ENCODE results near the gene POU3F1.

POU3F1 gene

GRCh38 chr1:38046333-38046883 is at the start of gene POU3F1:
TSS of gene POU3F1 (minus strand) at chr1:38046793. CDS start at chr1:38046743, 50 bp downstream.
- ATAC-seq (replicated peaks; ENCODE audit: extremely low read depth, poor library complexity, severe bottlenecking) (peak; percentile 21), DNase-seq (ENCODE audit: low spot score in 2 of 2) (no peak)
- Mint-ChIP-seq H3K27me3 (peaks cover 37% of the 10 kb centered on the region), H3K36me3 (ENCODE audit: insufficient read depth) (peaks cover 8% of the 10 kb centered on the region), H3K9me3 (no peaks in the 10 kb centered on the region), H3K4me1 (peaks cover 10% of the 10 kb centered on the region), H3K27ac (ENCODE audit: low read depth) (peak within 1 kb of the TSS; percentile 19), H3K4me3 (peak within 1 kb of the TSS; percentile 76)

GRCh38 chr1:38095454-38095931 is 48.9 kb upstream of the POU3F1 start:
- H3K4me3 Mint-ChIP-seq: no peak overlapping the region
- H3K27me3 Mint-ChIP-seq: peaks cover 27% of the 10 kb centered on the region
- H3K9me3 Mint-ChIP-seq: no peaks in the 10 kb centered on the region
- DNase-seq (ENCODE audit: low spot score in 2 of 2) (no peak), ATAC-seq (replicated peaks; ENCODE audit: extremely low read depth, poor library complexity, severe bottlenecking) (no peak)
- no peak overlapping the region for H3K27ac Mint-ChIP-seq (ENCODE audit: low read depth)
- peaks cover 3% of the 10 kb centered on the region for H3K36me3 Mint-ChIP-seq (ENCODE audit: insufficient read depth)
- H3K4me1 Mint-ChIP-seq: no peaks in the 10 kb centered on the region

GRCh38 chr1:38094711-38095290 is 48.2 kb upstream of the POU3F1 start:
- H3K27ac Mint-ChIP-seq (ENCODE audit: low read depth): no peak overlapping the region
- no peaks in the 10 kb centered on the region for H3K9me3 Mint-ChIP-seq
- H3K4me3 Mint-ChIP-seq: no peak overlapping the region
- no peaks in the 10 kb centered on the region for H3K4me1 Mint-ChIP-seq
- DNase-seq (ENCODE audit: low spot score in 2 of 2) (no peak), ATAC-seq (replicated peaks; ENCODE audit: extremely low read depth, poor library complexity, severe bottlenecking) (no peak)
- peaks cover 4% of the 10 kb centered on the region for H3K36me3 Mint-ChIP-seq (ENCODE audit: insufficient read depth)
- peaks cover 34% of the 10 kb centered on the region for H3K27me3 Mint-ChIP-seq

- Mint-ChIP-seq H3K4me3 (no peak overlapping the region), H3K27ac (ENCODE audit: low read depth) (no peak overlapping the region), H3K9me3 (no peaks in the 10 kb centered on the region), H3K4me1 (no peaks in the 10 kb centered on the region), H3K36me3 (ENCODE audit: insufficient read depth) (peaks cover 5% of the 10 kb centered on the region), H3K27me3 (peaks cover 42% of the 10 kb centered on the region)
- ATAC-seq (replicated peaks; ENCODE audit: extremely low read depth, poor library complexity, severe bottlenecking) (no peak), DNase-seq (ENCODE audit: low spot score in 2 of 2) (no peak)
Observed at GRCh38 chr1:38093569-38094520, 47.3 kb upstream of the POU3F1 start.

GRCh38 chr1:38092256-38092655 is 45.7 kb upstream of the POU3F1 start:
- peaks cover 5% of the 10 kb centered on the region for H3K36me3 Mint-ChIP-seq (ENCODE audit: insufficient read depth)
- H3K4me3 Mint-ChIP-seq: no peak overlapping the region
- H3K27me3 Mint-ChIP-seq: peaks cover 52% of the 10 kb centered on the region
- no peak overlapping the region for H3K27ac Mint-ChIP-seq (ENCODE audit: low read depth)
- no peaks in the 10 kb centered on the region for H3K4me1 Mint-ChIP-seq
- no peak for DNase-seq (ENCODE audit: low spot score in 2 of 2)
- H3K9me3 Mint-ChIP-seq: no peaks in the 10 kb centered on the region
- no peak for ATAC-seq (replicated peaks; ENCODE audit: extremely low read depth, poor library complexity, severe bottlenecking)

GRCh38 chr1:38090796-38091195 is 44.2 kb upstream of the POU3F1 start:
- Mint-ChIP-seq H3K4me3 (no peak overlapping the region), H3K9me3 (no peaks in the 10 kb centered on the region), H3K27me3 (peaks cover 52% of the 10 kb centered on the region), H3K27ac (ENCODE audit: low read depth) (no peak overlapping the region), H3K4me1 (no peaks in the 10 kb centered on the region), H3K36me3 (ENCODE audit: insufficient read depth) (peaks cover 4% of the 10 kb centered on the region)
- ATAC-seq (replicated peaks; ENCODE audit: extremely low read depth, poor library complexity, severe bottlenecking) (no peak), DNase-seq (ENCODE audit: low spot score in 2 of 2) (no peak)

GRCh38 chr1:38089712-38090360 is 43.2 kb upstream of the POU3F1 start:
- no peaks in the 10 kb centered on the region for H3K9me3 Mint-ChIP-seq
- no peak overlapping the region for H3K4me3 Mint-ChIP-seq
- peaks cover 2% of the 10 kb centered on the region for H3K36me3 Mint-ChIP-seq (ENCODE audit: insufficient read depth)
- no peak for DNase-seq (ENCODE audit: low spot score in 2 of 2)
- no peak overlapping the region for H3K27ac Mint-ChIP-seq (ENCODE audit: low read depth)
- ATAC-seq (replicated peaks; ENCODE audit: extremely low read depth, poor library complexity, severe bottlenecking): no peak
- H3K4me1 Mint-ChIP-seq: no peaks in the 10 kb centered on the region
- H3K27me3 Mint-ChIP-seq: peaks cover 52% of the 10 kb centered on the region

GRCh38 chr1:38088791-38089190 is 42.2 kb upstream of the POU3F1 start:
- DNase-seq (ENCODE audit: low spot score in 2 of 2) (no peak), ATAC-seq (replicated peaks; ENCODE audit: extremely low read depth, poor library complexity, severe bottlenecking) (no peak)
- Mint-ChIP-seq H3K4me1 (no peaks in the 10 kb centered on the region), H3K4me3 (no peak overlapping the region), H3K27me3 (peaks cover 50% of the 10 kb centered on the region), H3K27ac (ENCODE audit: low read depth) (no peak overlapping the region), H3K36me3 (ENCODE audit: insufficient read depth) (peaks cover 2% of the 10 kb centered on the region), H3K9me3 (no peaks in the 10 kb centered on the region)

GRCh38 chr1:38088366-38088765 is 41.8 kb upstream of the POU3F1 start:
- ATAC-seq (replicated peaks; ENCODE audit: extremely low read depth, poor library complexity, severe bottlenecking): no peak
- peaks cover 46% of the 10 kb centered on the region for H3K27me3 Mint-ChIP-seq
- no peak for DNase-seq (ENCODE audit: low spot score in 2 of 2)
- H3K9me3 Mint-ChIP-seq: no peaks in the 10 kb centered on the region
- no peaks in the 10 kb centered on the region for H3K4me1 Mint-ChIP-seq
- peaks cover 2% of the 10 kb centered on the region for H3K36me3 Mint-ChIP-seq (ENCODE audit: insufficient read depth)
- H3K4me3 Mint-ChIP-seq: no peak overlapping the region
- H3K27ac Mint-ChIP-seq (ENCODE audit: low read depth): no peak overlapping the region

- DNase-seq (ENCODE audit: low spot score in 2 of 2): no peak
- Mint-ChIP-seq H3K4me1 (no peaks in the 10 kb centered on the region), H3K27ac (ENCODE audit: low read depth) (no peak overlapping the region), H3K4me3 (no peak overlapping the region), H3K27me3 (peaks cover 39% of the 10 kb centered on the region), H3K9me3 (no peaks in the 10 kb centered on the region), H3K36me3 (ENCODE audit: insufficient read depth) (peaks cover 2% of the 10 kb centered on the region)
- ATAC-seq (replicated peaks; ENCODE audit: extremely low read depth, poor library complexity, severe bottlenecking): no peak
Observed at GRCh38 chr1:38087676-38088075, 41.1 kb upstream of the POU3F1 start.

- no peak for ATAC-seq (replicated peaks; ENCODE audit: extremely low read depth, poor library complexity, severe bottlenecking)
- no peaks in the 10 kb centered on the region for H3K4me1 Mint-ChIP-seq
- H3K9me3 Mint-ChIP-seq: no peaks in the 10 kb centered on the region
- no peak overlapping the region for H3K4me3 Mint-ChIP-seq
- DNase-seq (ENCODE audit: low spot score in 2 of 2): no peak
- H3K27me3 Mint-ChIP-seq: peaks cover 27% of the 10 kb centered on the region
- H3K36me3 Mint-ChIP-seq (ENCODE audit: insufficient read depth): peaks cover 2% of the 10 kb centered on the region
- no peak overlapping the region for H3K27ac Mint-ChIP-seq (ENCODE audit: low read depth)
Observed at GRCh38 chr1:38085666-38086330, 39.2 kb upstream of the POU3F1 start.

GRCh38 chr1:38084700-38085099 is 38.1 kb upstream of the POU3F1 start:
- no peaks in the 10 kb centered on the region for H3K9me3 Mint-ChIP-seq

More at GRCh38 chr1:38084700-38085099, 38.1 kb upstream of the POU3F1 start:
- no peak for DNase-seq (ENCODE audit: low spot score in 2 of 2)
- Mint-ChIP-seq H3K4me1 (no peaks in the 10 kb centered on the region), H3K27ac (ENCODE audit: low read depth) (no peak overlapping the region), H3K4me3 (no peak overlapping the region), H3K36me3 (ENCODE audit: insufficient read depth) (peaks cover under 1% of the 10 kb centered on the region), H3K27me3 (peaks cover 16% of the 10 kb centered on the region)
- ATAC-seq (replicated peaks; ENCODE audit: extremely low read depth, poor library complexity, severe bottlenecking): no peak
